SK-MEL-5 (cell line): ENCODE data around the gene SPATA3. TPM values are rescaled to one million over a fixed set of nuclear protein-coding genes. Genes with fewer than 3 reads are reported as not detected.

ENCODE experiments used
- DNase-seq: peaks from one replicate; pipeline ENCODE4 v3.0.0-alpha.2; 2016; ENCODE audit warnings: low read depth, low spot score
- in situ Hi-C: cut with HindIII; loops from 2 replicates; pipeline ENCODE4 v1.10.0; 2016; ENCODE audit warnings: low sequenced_read_pairs, high pct_unique_total_duplicates, low pct_unique_long_range_greater_than_20kb
- total RNA-seq: library from RNA; depleted of rRNA; stranded (reverse); fragments of >200 nt; shearing (Covaris generic); gene quantifications from 2 replicates; pipeline ENCODE4 v1.2.3, GENCODE V29; 2014; rRNA removed

The SPATA3 gene
- total RNA-seq, 1 experiment from 2014 or later, result not detected

GRCh38 chr2:231052494-231053451 lies 56.9 kb downstream of the SPATA3 start:
- DNase-seq, result peak; percentile 75
- in situ Hi-C loops, result no loop called here

DNA sequence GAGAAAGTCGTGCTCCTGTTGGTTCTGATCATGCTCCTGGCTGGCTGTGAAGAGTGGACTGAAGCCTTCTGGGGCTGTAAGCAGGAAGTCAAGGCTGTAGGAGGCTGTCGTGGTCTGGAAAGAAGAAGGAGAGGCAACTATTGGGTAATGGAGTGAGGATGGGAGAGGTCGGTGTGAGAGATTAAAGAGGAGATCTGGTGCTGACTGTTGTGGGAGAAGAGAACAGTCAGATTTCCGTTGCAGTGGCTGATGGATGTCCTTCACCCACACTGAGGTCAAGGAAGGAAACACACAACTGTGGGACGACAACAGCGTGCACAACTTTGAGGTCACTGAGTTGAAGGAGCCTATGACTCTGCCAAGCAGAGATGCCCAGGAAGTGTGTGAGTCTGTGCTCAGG lies 57.9 kb downstream of the SPATA3 start:
- DNase-seq, result no peak
- in situ Hi-C loops, result no loop called here

DNA sequence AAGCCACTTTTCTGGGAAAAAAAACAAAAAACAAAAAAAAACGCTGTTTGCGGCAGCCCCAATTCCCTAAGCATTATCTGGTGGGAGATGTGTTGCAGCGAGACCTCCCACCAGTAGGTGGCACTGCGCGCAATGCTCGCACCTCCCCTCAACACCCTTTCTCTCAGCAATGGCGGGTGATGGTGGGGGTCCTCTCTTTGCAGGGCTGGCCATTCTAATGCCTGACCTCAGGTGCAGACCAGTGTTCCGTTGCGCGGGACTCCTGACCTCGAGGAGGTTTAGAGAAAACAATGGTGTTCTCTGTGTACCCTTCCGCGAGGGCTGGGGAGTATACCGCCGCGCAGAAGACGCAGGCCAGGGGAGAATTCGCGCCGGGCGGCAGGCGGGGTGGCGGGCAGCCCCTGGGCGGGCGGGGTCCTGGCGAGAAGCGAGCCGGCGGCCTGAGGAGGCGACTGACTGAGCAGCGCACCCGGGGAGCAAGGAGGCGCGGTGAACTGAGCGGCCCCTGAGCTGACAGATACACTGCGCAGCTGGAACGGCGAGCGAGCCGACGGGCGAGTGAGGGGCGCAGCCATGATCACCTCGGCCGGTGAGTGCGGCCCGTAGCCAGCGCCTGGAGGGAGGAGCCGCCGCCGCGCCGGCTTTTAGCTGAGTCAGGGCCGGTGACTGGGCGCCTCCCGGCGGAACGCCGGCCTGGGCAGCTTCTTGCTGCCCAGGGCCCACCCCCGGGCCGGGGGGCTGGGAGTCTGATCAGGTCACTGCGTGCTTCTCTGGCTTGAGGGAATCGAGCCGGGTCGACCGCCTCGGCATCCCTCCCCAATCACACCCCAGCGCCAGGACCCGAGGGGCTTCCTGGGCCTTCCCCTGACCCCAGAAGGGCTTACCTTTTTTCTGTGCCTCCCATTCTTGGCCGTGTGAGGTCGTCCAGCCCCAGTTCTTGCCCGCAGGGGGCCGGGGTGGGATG lies 60.8 kb downstream of the SPATA3 start, which contains the start of gene PSMD1:
TSS of gene PSMD1 (plus strand) at position 415 of the 964 bp plus-strand sequence. CDS start at position 574, 159 bp downstream.
- DNase-seq, result peak; percentile 92

DNA sequence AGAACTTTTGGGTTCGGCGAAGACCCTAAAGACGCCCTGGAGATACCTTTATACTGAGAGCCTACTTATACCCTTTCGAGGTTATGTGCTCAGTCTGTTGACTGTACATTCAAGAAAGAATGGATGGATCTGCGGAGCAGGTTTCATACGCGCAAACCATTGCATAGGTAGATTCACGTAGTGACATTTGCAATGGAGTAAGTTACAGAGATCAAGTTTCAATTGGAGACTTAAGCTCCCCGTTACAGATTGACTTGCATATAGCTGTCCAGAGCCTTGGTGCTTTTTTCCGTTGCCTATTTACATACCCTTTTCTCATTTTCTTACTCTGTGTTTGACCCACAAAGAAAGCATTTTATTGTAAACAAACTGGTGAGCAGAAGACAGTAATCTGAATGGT lies 61.7 kb downstream of the SPATA3 start:
- DNase-seq, result no peak
- in situ Hi-C loops, result no loop called here

More for the DNA sequence above, 60.8 kb downstream of the SPATA3 start, which contains the start of gene PSMD1:
- in situ Hi-C loops, result no loop called here

Other genes with a start within 250 kb of the SPATA3 start
- 184 TPM in 2 replicates for gene ITM2C, start 131.2 kb upstream of the SPATA3 start, total RNA-seq
- gene GPR55, start 70.9 kb upstream of the SPATA3 start, total RNA-seq, result 0.13 TPM in 2 replicates
- 2.0 and 3.8 TPM in 2 replicates for gene C2orf72, start 41.4 kb downstream of the SPATA3 start, total RNA-seq
- 108 and 114 TPM in 2 replicates for gene PSMD1, start 60.7 kb downstream of the SPATA3 start, total RNA-seq
- 0.13 and 1.2 TPM in 2 replicates for gene HTR2B, start 128.9 kb downstream of the SPATA3 start, total RNA-seq
- gene ARMC9, start 202.5 kb downstream of the SPATA3 start, total RNA-seq, result 22.8 and 23.0 TPM in 2 replicates